ENCODE measurements around the gene WDR20. TPM values are rescaled to one million over a fixed set of nuclear protein-coding genes. Genes with fewer than 3 reads are reported as not detected.

The WDR20 gene
- total RNA-seq, 2 experiments from 2014 or later, result 30.3 to 30.6 TPM

DNA sequence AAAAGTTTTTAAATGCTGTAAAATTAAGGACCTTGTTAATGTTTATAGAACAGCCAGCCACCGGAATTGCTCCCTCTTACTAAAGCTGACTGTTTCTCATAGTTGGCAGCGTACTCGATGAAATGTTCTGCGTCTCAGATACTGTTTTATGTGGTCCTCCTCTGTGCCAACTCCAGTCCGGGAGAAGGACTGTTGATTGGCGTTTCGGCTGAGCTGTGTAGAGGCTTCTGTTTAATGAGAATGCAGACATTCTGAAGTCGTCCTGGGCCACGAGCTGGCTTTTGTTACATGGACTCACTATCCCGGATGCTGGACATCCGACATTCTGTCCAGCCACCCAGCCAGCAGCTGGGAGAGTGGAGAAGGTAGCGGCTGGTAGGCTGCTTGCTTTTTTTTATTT, 75.4 kb downstream of the WDR20 start:
- ATAC-seq (no peak), DNase-seq (no peak)
- no peaks in the 10 kb centered on the region for H3K9me3 Mint-ChIP-seq (ENCODE audit: insufficient read depth)
- ChIA-PET CTCF (interaction anchor here (1.1 kb wide), 1 partner anchor 102 kb away, joined by 3 read pairs; no protein-coding TSS in a partner anchor), POLR2A (interaction anchor here (0.7 kb wide), 1 partner anchor 89 kb away, joined by 3 read pairs; the partner anchor contains the start of gene MOK)
- no peak overlapping the region for H3K4me3 Mint-ChIP-seq
- no peak overlapping the region for H3K27ac Mint-ChIP-seq
- H3K36me3 Mint-ChIP-seq (ENCODE audit: low read depth), result no peaks in the 10 kb centered on the region
- H3K27me3 Mint-ChIP-seq (ENCODE audit: low read depth), result no peaks in the 10 kb centered on the region
- peaks cover 6% of the 10 kb centered on the region for H3K4me1 Mint-ChIP-seq (ENCODE audit: low read depth)

- peaks cover 6% of the 10 kb centered on the region for H3K4me1 Mint-ChIP-seq (ENCODE audit: low read depth)
- H3K36me3 Mint-ChIP-seq (ENCODE audit: low read depth), result no peaks in the 10 kb centered on the region
- H3K9me3 Mint-ChIP-seq (ENCODE audit: insufficient read depth), result no peaks in the 10 kb centered on the region
- no peaks in the 10 kb centered on the region for H3K27me3 Mint-ChIP-seq (ENCODE audit: low read depth)
- ChIA-PET CTCF (interaction anchor here (1.1 kb wide), 1 partner anchor 102 kb away, joined by 3 read pairs; no protein-coding TSS in a partner anchor), POLR2A (interaction anchor here (0.7 kb wide), 1 partner anchor 89 kb away, joined by 3 read pairs; the partner anchor contains the start of gene MOK)
- no peak overlapping the region for H3K4me3 Mint-ChIP-seq
- no peak overlapping the region for H3K27ac Mint-ChIP-seq
- ATAC-seq, result no peak
- no peak for DNase-seq
Measured at GRCh38 chr14:102215576-102216250, 76.0 kb downstream of the WDR20 start.

DNA sequence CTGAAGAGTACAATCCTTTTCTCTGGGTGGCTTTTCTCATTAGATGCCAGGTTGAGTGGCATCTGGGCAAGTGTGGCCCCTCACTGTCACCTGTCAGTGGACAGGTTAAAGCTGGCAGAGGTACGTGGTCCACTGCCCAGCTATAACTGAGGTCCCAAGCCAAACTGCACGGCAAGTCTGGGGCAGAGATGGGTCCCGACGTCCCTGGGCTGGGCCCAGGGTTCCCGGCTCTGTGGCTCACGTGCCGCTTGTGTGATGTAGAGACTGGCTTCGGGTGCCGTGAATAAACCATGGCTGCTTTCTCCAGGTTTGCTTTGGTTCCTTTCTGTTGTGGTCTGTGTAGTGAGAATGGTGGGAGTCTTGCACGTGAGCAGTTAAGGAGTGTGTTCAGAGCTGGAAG, 77.7 kb downstream of the WDR20 start:
- Mint-ChIP-seq H3K9me3 (ENCODE audit: insufficient read depth) (no peaks in the 10 kb centered on the region), H3K4me1 (ENCODE audit: low read depth) (peaks cover 8% of the 10 kb centered on the region), H3K27ac (no peak overlapping the region), H3K4me3 (no peak overlapping the region), H3K36me3 (ENCODE audit: low read depth) (no peaks in the 10 kb centered on the region), H3K27me3 (ENCODE audit: low read depth) (no peaks in the 10 kb centered on the region)
- DNase-seq, result no peak
- ChIA-PET CTCF (no interaction called here), POLR2A (no interaction called here)
- ATAC-seq, result no peak

DNA sequence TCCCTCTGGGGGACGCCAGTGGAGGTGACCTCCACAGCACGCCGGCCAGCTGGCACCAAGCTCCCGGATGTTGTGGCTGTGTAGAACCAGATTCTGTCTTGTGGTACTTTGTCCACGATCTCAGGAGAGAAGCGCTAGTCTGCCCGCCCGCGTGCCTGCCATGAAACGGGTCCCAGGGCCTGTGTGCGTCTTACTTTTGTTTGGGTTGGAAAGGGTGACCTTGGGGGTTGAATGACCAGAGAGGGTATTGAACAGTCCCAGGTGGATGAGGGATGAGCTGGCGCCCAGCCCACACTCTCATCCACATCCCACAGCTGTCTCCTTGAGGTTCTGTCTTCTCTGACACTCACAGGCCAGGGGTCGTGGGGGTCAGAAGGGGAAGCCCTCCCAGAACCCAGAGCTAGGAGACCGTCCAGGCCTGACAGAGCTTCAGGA, 78.3 kb downstream of the WDR20 start:
- Mint-ChIP-seq H3K4me3 (no peak overlapping the region), H3K9me3 (ENCODE audit: insufficient read depth) (no peaks in the 10 kb centered on the region), H3K27ac (no peak overlapping the region), H3K36me3 (ENCODE audit: low read depth) (no peaks in the 10 kb centered on the region), H3K4me1 (ENCODE audit: low read depth) (peaks cover 8% of the 10 kb centered on the region), H3K27me3 (ENCODE audit: low read depth) (no peaks in the 10 kb centered on the region)
- POLR2A ChIA-PET, result no interaction called here
- CTCF ChIA-PET, result no interaction called here
- DNase-seq (no peak), ATAC-seq (no peak)

DNA sequence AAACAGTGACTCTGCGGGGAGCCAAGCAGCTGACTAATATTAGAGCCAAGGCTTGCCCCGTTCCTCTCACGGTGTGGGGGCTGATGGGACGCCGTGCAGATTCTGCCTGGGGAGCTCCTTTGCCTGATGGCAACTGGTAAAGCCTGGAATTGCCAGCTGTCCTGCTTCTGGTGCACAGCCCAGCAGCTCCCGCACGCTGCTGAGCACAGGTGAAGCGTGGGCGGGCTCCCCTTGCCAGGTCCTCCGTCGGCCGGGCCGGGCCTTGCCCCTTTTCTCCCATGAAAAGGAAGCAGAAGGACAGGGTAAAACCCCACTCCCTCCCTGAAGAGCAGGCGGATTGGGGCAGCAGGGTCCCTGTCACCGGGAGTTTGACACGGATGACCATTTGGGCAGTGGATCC, 79.0 kb downstream of the WDR20 start:
- ChIA-PET POLR2A (no interaction called here), CTCF (no interaction called here)
- no peak overlapping the region for H3K27ac Mint-ChIP-seq
- no peak for DNase-seq
- no peaks in the 10 kb centered on the region for H3K27me3 Mint-ChIP-seq (ENCODE audit: low read depth)
- no peak for ATAC-seq
- H3K36me3 Mint-ChIP-seq (ENCODE audit: low read depth), result no peaks in the 10 kb centered on the region
- H3K4me1 Mint-ChIP-seq (ENCODE audit: low read depth), result peaks cover 8% of the 10 kb centered on the region
- no peaks in the 10 kb centered on the region for H3K9me3 Mint-ChIP-seq (ENCODE audit: insufficient read depth)
- no peak overlapping the region for H3K4me3 Mint-ChIP-seq

DNA sequence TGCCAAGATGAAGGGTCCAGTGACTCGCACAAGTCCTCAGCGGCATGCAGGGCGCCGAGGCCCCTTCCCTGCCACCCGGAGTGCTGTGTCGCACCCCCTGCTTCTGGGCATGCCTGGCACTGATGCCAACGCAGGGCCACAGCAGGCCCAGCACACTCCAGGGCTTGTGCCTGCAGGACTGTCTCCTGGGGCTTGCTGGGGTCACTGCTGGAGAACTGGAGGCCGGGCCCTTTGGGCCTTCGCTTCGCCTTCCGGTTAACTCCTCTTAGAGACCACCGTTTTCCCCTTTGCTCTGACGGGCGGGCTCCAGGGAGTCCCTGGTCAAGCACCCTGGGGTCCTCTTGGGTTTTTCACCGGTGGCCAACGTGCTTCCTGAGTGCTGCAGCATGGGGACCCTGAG, 79.6 kb downstream of the WDR20 start:
- ChIA-PET POLR2A (no interaction called here), CTCF (no interaction called here)
- Mint-ChIP-seq H3K27me3 (ENCODE audit: low read depth) (no peaks in the 10 kb centered on the region), H3K36me3 (ENCODE audit: low read depth) (no peaks in the 10 kb centered on the region), H3K27ac (no peak overlapping the region), H3K4me3 (no peak overlapping the region), H3K9me3 (ENCODE audit: insufficient read depth) (no peaks in the 10 kb centered on the region), H3K4me1 (ENCODE audit: low read depth) (peaks cover 8% of the 10 kb centered on the region)
- DNase-seq (no peak), ATAC-seq (no peak)

DNA sequence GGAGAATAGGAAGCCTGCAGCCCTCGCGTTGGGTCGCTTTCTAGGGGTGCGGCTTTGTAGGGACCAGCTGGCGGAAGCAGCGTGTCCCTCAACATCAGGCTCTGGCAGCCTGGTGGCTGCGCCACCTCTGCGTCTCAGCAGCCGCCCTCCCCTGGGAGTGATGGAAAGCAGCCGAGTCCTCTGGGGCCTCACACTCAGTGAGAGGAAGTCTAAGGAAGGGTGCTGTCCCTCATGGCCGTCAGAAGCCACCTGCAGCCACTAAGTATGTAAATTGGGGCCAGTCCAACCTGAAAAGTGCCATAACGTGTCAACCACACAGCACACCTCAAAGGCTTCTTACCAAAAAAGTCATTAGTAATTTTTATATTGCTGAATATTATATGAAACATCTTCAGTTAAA, 80.3 kb downstream of the WDR20 start:
- Mint-ChIP-seq H3K9me3 (ENCODE audit: insufficient read depth) (no peaks in the 10 kb centered on the region), H3K4me3 (no peak overlapping the region), H3K27me3 (ENCODE audit: low read depth) (no peaks in the 10 kb centered on the region), H3K36me3 (ENCODE audit: low read depth) (no peaks in the 10 kb centered on the region), H3K4me1 (ENCODE audit: low read depth) (peaks cover 8% of the 10 kb centered on the region), H3K27ac (no peak overlapping the region)
- ChIA-PET POLR2A (no interaction called here), CTCF (no interaction called here)
- DNase-seq, result no peak
- ATAC-seq, result no peak

- Mint-ChIP-seq H3K36me3 (ENCODE audit: low read depth) (peaks cover 3% of the 10 kb centered on the region), H3K27ac (no peak overlapping the region), H3K9me3 (ENCODE audit: insufficient read depth) (no peaks in the 10 kb centered on the region), H3K4me3 (no peak overlapping the region), H3K4me1 (ENCODE audit: low read depth) (peaks cover 8% of the 10 kb centered on the region), H3K27me3 (ENCODE audit: low read depth) (no peaks in the 10 kb centered on the region)
- CTCF ChIA-PET, result interaction anchor here (1.4 kb wide), 1 partner anchor 16 kb away, joined by 3 read pairs; no protein-coding TSS in a partner anchor
- no peak for ATAC-seq
- POLR2A ChIA-PET, result no interaction called here
- no peak for DNase-seq
Measured at GRCh38 chr14:102221026-102221425, 81.3 kb downstream of the WDR20 start.

DNA sequence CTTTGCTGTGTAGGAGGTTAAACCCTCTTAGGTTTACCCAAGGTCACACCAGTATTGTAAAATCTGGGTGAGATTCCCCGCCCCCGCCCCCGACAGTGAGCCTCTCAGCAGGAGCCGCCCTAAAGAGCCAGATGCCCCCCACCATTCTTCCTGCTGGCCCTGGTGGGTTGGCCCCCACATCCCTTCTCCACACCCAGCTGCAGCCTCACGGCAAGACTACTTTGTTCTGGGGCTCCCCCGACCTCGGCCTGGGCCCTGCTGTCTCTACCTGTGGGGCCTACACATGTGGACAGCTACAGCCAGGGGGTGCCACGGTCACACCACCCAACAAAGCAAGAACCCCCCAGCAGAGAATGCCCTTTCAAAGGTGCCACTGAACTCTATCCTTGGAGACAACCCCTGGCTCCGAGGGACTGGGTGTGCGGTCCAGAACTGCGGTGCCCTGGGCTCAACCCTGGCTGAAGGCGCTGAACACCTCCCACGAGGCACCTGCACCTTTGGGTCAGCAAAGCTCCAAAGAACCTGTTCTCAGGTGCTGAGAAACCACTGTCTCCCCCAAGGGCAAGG, 82.4 kb downstream of the WDR20 start:
- ChIA-PET POLR2A (no interaction called here), CTCF (interaction anchor here (1.4 kb wide), 1 partner anchor 15 kb away, joined by 3 read pairs; no protein-coding TSS in a partner anchor)
- no peaks in the 10 kb centered on the region for H3K9me3 Mint-ChIP-seq (ENCODE audit: insufficient read depth)
- peaks cover 8% of the 10 kb centered on the region for H3K4me1 Mint-ChIP-seq (ENCODE audit: low read depth)
- H3K4me3 Mint-ChIP-seq, result no peak overlapping the region
- DNase-seq (no peak), ATAC-seq (no peak)
- H3K27me3 Mint-ChIP-seq (ENCODE audit: low read depth), result no peaks in the 10 kb centered on the region
- no peak overlapping the region for H3K27ac Mint-ChIP-seq
- H3K36me3 Mint-ChIP-seq (ENCODE audit: low read depth), result peaks cover 3% of the 10 kb centered on the region

DNA sequence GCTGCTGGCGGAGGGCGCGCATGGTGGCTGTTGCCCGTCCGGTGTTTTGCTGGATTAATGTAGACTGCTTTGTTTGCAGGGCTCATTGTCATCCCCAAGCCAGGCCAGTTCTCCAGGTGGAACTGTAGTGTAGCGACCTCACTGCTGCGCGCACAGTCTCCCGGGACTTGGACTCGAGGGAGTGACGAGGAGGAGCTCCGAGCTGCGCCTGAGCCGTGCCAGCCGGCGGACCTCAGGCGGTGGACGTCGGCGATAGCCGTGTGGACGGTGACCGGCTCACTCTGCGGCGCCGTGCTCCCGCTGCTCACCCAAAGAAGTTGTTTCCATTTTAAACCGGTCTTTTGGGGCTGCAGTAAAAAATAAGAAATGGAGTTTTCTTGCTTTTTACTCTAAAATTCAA, 83.1 kb downstream of the WDR20 start:
- H3K27me3 Mint-ChIP-seq (ENCODE audit: low read depth), result no peaks in the 10 kb centered on the region
- no peaks in the 10 kb centered on the region for H3K9me3 Mint-ChIP-seq (ENCODE audit: insufficient read depth)
- H3K4me3 Mint-ChIP-seq, result no peak overlapping the region
- H3K36me3 Mint-ChIP-seq (ENCODE audit: low read depth), result peaks cover 3% of the 10 kb centered on the region
- POLR2A ChIA-PET, result no interaction called here
- no peak for ATAC-seq
- CTCF ChIA-PET, result no interaction called here
- no peak for DNase-seq
- H3K4me1 Mint-ChIP-seq (ENCODE audit: low read depth), result peaks cover 8% of the 10 kb centered on the region
- no peak overlapping the region for H3K27ac Mint-ChIP-seq

- no peak for DNase-seq
- ChIA-PET CTCF (interaction anchor here (1.6 kb wide), 1 partner anchor 90 kb away, joined by 4 read pairs; no protein-coding TSS in a partner anchor), POLR2A (no interaction called here)
- peaks cover 8% of the 10 kb centered on the region for H3K4me1 Mint-ChIP-seq (ENCODE audit: low read depth)
- H3K9me3 Mint-ChIP-seq (ENCODE audit: insufficient read depth), result no peaks in the 10 kb centered on the region
- no peak overlapping the region for H3K27ac Mint-ChIP-seq
- no peaks in the 10 kb centered on the region for H3K27me3 Mint-ChIP-seq (ENCODE audit: low read depth)
- H3K4me3 Mint-ChIP-seq, result no peak overlapping the region
- ATAC-seq, result no peak
- H3K36me3 Mint-ChIP-seq (ENCODE audit: low read depth), result peaks cover 3% of the 10 kb centered on the region
Measured at GRCh38 chr14:102223682-102224081, 84.0 kb downstream of the WDR20 start.

GRCh38 chr14:102225386-102225785, 85.7 kb downstream of the WDR20 start:
- Mint-ChIP-seq H3K9me3 (ENCODE audit: insufficient read depth) (no peaks in the 10 kb centered on the region), H3K27me3 (ENCODE audit: low read depth) (no peaks in the 10 kb centered on the region), H3K27ac (no peak overlapping the region), H3K4me1 (ENCODE audit: low read depth) (peaks cover 2% of the 10 kb centered on the region), H3K36me3 (ENCODE audit: low read depth) (peaks cover 3% of the 10 kb centered on the region), H3K4me3 (no peak overlapping the region)
- no peak for DNase-seq
- ChIA-PET POLR2A (no interaction called here), CTCF (interaction anchor here (1.6 kb wide), 1 partner anchor 89 kb away, joined by 4 read pairs; no protein-coding TSS in a partner anchor)
- ATAC-seq, result no peak
